Duodenal mucosa (tissue), 2 donors: Measurements from ENCODE around the gene FAM3A.

Experiments
- H3K27ac ChIP-seq: one replicate; pipeline ENCODE4 v1.7.0; 2013; ENCODE audit warnings: low read depth, low read length
- H3K27me3 ChIP-seq, 2 donors: one replicate each; pipeline ENCODE4 v1.7.0; 2013; ENCODE audit warnings: low read length in 2 of 2, control low read depth in 1 of 2; ENCODE audit not compliant: insufficient read depth in 2 of 2, control insufficient read depth in 1 of 2
- H3K36me3 ChIP-seq, 2 donors: one replicate each; pipeline ENCODE4 v1.7.0; 2013; ENCODE audit warnings: low read length in 2 of 2, control low read depth in 1 of 2; ENCODE audit not compliant: insufficient read depth in 2 of 2, control insufficient read depth in 1 of 2
- H3K4me1 ChIP-seq, 2 donors: one replicate each; pipeline ENCODE4 v1.7.0; 2013; ENCODE audit warnings: low read length in 2 of 2, control low read depth in 1 of 2; ENCODE audit not compliant: insufficient read depth in 2 of 2, control insufficient read depth in 1 of 2
- H3K4me3 ChIP-seq, 2 donors: one replicate each; pipeline ENCODE4 v1.7.0; 2013; ENCODE audit warnings: low read length in 2 of 2, low read depth in 1 of 2
- H3K9ac ChIP-seq, 2 donors: one replicate each; pipeline ENCODE4 v1.7.0; 2013; ENCODE audit warnings: low read length in 2 of 2, low read depth in 1 of 2
- H3K9me3 ChIP-seq, 2 donors: one replicate each; pipeline ENCODE4 v1.7.0; 2013; ENCODE audit warnings: low read length in 2 of 2, control low read depth in 1 of 2; ENCODE audit not compliant: control insufficient read depth in 1 of 2

FAM3A gene

DNA sequence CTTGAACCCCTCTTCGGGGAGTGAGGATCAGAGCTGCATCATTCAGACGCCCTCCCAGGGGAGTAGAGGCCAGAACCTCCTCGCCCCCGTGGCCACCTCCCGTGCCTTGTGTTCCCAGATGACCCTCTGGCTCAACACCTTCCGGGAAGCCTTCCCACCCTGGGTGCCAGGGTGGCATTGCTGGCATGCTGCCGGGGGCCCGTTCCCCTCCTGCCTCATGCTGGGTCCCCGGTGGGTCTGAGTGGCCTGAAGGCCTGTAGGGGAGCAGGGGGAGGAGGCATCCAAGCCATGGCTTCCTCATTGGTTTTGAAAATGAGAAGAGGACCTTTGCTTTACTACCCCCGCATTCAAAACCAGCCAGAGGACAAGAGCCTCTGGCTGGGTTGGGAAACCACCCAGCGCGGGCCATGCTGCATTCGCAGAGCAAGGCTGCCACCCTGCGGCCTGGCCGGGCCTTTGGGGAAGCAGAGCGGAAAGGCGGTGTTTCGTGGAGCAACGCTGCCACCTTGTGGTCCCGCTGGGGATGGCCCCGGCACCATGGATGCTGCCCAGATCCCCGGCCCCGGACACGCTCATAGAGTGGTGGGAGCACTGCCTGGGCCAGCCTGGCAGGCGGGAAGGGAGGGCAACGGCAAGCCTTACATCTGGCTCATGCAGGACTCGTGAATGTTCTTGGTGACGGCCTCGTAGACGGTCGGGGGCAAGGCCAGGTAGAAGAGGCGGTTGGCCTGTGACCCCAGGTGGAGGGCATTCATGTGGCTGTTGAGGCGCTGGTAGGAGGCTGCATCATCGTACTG is 18.7 kb upstream of the FAM3A start:
- Histone ChIP-seq H3K4me1 (no peaks in the 10 kb centered on the region), H3K9me3 (no peaks in the 10 kb centered on the region), H3K9ac (no peak overlapping the region), H3K4me3 (no peak overlapping the region), H3K27ac (no peak overlapping the region), H3K36me3 (peaks cover 2 to 24% of the 10 kb centered on the region in 2 donors), H3K27me3 (no peaks in the 10 kb centered on the region)

DNA sequence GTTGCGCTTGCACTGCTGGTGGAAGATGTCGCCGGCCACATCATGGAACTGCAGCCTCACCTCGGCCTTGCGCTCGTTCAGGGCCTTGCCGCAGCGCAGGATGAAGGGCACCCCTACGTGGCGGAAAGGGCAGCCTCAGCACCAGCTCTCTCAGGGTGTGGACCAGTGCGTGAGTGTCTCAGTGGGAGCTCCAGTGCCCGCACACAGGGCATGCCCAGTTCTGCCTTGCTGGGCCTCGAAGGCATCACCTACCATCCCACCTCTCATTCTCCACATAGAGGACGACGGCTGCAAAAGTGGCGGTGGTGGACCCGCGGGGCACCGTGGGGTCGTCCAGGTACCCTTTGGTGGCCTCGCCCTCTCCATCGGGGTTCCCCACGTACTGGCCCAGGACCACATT is 16.7 kb upstream of the FAM3A start:
- Histone ChIP-seq H3K9me3 (no peaks in the 10 kb centered on the region), H3K4me1 (no peaks in the 10 kb centered on the region), H3K9ac (no peak overlapping the region), H3K27ac (no peak overlapping the region), H3K36me3 (peaks cover 2 to 24% of the 10 kb centered on the region in 2 donors), H3K27me3 (no peaks in the 10 kb centered on the region), H3K4me3 (no peak overlapping the region)

DNA sequence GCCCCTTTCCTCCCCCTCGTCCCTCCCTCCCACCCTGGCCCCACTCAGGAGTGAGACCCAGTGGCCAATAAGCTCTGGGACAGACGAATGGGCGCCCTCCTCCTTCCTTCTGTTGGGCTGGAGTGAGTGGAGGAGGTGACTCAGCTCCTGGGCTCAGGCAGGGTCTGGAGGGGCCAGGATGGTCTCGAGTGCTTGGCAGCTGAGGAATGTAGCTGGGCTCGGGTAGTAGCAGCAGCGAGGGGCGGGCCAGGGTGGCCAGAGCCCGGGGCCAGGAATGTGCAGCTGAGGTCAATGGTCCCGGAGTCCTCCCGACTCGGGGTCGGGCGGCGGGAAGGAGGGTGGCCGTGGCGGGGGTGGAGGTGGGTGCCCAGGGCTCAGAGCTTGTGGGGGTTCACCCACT is 15.6 kb upstream of the FAM3A start:
- Histone ChIP-seq H3K9ac (no peak overlapping the region), H3K36me3 (peaks cover 2 to 24% of the 10 kb centered on the region in 2 donors), H3K27ac (no peak overlapping the region)

DNA sequence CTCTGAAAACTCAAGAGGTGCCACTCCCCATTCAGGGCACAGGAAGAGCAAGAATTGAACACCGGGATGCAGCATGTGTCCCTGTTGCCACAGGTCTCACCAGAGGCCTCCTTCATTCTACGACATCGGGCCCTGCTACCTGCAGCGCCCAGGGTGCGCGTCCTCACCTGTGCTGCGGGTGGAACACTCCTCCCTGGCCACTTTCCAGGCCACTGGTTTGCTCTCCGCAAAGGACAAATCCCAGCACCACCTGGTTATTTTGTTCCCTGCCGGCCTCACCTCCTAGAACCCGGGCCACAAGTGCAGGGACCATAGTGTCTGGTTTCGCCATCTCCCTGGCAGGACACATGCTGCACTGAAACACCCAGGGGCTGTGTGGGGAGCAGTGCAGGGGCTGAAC is 14.3 kb upstream of the FAM3A start:
- H3K27me3 ChIP-seq: no peaks in the 10 kb centered on the region
- no peak overlapping the region for H3K9ac ChIP-seq
- no peak overlapping the region for H3K4me3 ChIP-seq
- H3K27ac ChIP-seq: no peak overlapping the region
- peaks cover 3 to 8% of the 10 kb centered on the region in 2 donors for H3K4me1 ChIP-seq
- H3K9me3 ChIP-seq: no peaks in the 10 kb centered on the region
- peaks cover 2 to 20% of the 10 kb centered on the region in 2 donors for H3K36me3 ChIP-seq

More for the DNA sequence above, 15.6 kb upstream of the FAM3A start:
- no peak overlapping the region for H3K4me3 ChIP-seq
- H3K9me3 ChIP-seq: no peaks in the 10 kb centered on the region
- peaks cover 3 to 8% of the 10 kb centered on the region in 2 donors for H3K4me1 ChIP-seq
- no peaks in the 10 kb centered on the region for H3K27me3 ChIP-seq

DNA sequence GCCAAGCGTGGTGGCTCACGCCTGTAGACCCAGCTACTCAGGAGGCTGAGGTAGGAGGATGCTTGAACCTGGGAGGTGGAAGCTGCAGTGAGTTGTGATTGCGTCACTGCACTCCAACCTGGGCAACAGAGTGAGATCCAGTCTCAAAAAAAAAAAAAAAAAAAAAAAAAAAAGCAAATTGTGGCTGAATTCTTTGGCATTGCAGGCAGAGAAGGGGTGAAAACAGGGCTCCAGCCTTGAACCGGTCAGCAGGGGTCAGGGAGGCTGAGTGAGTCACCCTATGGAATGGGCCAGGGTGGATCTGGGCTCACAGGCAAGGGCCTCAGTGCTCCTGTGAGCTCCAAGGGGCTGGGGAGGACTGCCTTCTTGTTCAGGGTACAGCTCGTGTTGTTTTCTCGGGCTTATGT is 13.2 kb upstream of the FAM3A start:
- Histone ChIP-seq H3K36me3 (peaks cover 2 to 16% of the 10 kb centered on the region in 2 donors), H3K27me3 (no peaks in the 10 kb centered on the region), H3K9ac (no peak overlapping the region), H3K4me1 (peaks cover 3 to 8% of the 10 kb centered on the region in 2 donors), H3K27ac (no peak overlapping the region), H3K9me3 (no peaks in the 10 kb centered on the region), H3K4me3 (no peak overlapping the region)

GRCh38 chrX:154526901-154527675 is 11.1 kb upstream of the FAM3A start:
- Histone ChIP-seq H3K36me3 (no peaks in the 10 kb centered on the region), H3K27me3 (no peaks in the 10 kb centered on the region), H3K9ac (peak overlapping the region; percentile 60 to 63), H3K9me3 (no peaks in the 10 kb centered on the region), H3K27ac (peak overlapping the region; percentile 51), H3K4me3 (peak overlapping the region; percentile 55 to 62), H3K4me1 (peaks cover 3 to 8% of the 10 kb centered on the region in 2 donors)

DNA sequence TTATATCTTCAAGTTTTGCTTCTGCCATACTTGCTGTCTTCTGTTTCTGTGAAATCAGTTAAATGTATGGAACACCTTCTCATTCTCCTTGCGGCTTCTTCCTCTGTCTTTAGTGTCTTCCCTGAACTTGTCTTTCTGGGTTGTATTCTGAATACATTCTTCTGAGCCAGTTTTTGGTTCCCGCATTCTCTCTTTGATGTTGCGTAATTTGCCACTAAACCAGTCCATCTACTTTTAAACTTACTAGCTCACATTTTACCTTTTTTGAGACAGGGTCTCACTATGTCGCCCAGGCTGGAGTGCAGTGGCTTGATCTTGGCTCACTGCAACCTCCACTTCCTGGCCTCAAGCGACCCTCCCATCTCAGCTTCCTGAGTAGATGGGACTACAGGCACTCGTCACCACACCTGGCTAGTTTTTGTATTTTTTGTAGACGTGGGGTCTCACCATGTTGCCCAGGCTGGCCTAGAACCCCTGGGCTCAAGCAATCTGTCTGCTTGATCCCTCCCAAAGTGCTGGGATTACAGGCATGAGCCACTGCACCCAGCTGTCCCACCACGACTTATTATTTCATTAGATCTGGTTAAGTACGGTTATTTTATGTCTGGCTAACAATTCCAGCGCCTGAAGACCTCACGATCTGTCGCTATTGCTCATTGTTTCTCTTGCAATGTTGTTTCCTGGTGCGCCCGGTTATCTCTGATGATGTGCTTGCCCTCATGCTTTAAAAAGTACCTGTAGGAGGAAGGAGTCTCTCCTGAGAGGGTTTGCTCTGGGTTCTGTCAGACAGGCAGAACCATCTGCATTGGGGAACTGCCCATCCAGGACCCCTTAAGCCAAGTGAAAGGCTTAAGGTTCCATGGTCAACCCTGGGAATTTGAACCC is 9.8 kb upstream of the FAM3A start:
- Histone ChIP-seq H3K36me3 (no peaks in the 10 kb centered on the region), H3K27me3 (no peaks in the 10 kb centered on the region), H3K4me3 (no peak overlapping the region), H3K9ac (no peak overlapping the region), H3K27ac (no peak overlapping the region), H3K9me3 (no peaks in the 10 kb centered on the region), H3K4me1 (peaks cover 3 to 8% of the 10 kb centered on the region in 2 donors)

DNA sequence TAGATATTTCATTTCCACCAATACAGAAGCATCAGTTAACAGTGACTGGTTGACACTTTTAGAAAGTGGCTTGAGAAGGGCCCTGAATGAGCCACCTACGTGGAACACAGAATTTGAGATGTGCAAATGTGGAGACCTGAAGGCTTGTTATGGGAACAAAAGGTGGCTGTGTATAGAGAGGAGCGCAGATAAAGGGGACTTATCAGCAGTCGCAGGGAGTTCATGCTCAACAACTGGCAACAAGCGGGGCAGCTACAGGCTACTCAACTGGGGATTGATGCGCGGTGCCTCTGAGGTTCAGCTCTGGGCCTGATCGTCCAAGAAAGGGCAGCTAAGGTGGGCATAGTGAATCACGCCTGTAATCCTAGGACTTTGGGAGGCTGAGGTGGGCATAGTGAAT is 3.4 kb upstream of the FAM3A start:
- H3K4me1 ChIP-seq: peaks cover 9 to 12% of the 10 kb centered on the region in 2 donors
- H3K27ac ChIP-seq: no peak overlapping the region
- H3K9ac ChIP-seq: no peak overlapping the region
- H3K36me3 ChIP-seq: no peaks in the 10 kb centered on the region
- H3K4me3 ChIP-seq: no peak overlapping the region
- H3K27me3 ChIP-seq: no peaks in the 10 kb centered on the region
- H3K9me3 ChIP-seq: no peaks in the 10 kb centered on the region

DNA sequence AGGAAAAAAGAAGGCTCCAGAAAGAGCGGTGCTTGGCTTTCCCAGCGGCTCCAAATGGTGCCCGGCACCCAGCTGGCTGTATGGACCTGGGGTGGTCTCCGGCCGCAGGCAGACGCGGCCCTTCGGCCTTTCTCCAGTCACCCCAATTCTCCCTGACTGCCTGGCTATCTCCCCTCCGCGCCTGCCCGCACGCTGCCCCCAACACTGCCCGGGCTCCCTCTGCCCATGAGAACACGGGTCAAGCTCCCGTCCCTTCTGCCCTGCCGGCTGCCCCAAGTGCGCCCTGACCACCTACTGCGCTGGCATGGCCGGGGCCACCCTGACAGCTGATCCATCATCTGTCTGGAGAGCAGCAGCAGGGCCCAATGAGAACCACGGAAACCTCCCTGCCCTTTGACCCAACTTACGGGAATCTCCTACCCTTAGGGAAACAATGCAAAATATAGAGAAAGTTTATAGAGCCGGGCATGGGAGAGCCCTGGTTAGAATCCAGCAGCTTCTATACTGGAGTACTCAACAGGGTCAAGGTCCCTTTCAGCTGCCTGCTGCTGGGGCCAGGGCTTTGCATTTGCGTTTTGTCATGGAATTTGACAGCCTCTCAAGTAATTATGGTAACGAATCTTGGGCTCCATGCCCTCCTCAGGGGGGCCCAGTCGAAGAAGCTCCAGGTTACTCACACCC is 1.2 kb upstream of the FAM3A start:
- no peaks in the 10 kb centered on the region for H3K36me3 ChIP-seq
- H3K4me3 ChIP-seq: peak overlapping the region; percentile 74 to 77
- H3K9me3 ChIP-seq: no peaks in the 10 kb centered on the region
- peaks cover 9 to 12% of the 10 kb centered on the region in 2 donors for H3K4me1 ChIP-seq
- no peaks in the 10 kb centered on the region for H3K27me3 ChIP-seq
- peak overlapping the region; percentile 47 to 92 for H3K9ac ChIP-seq
- H3K27ac ChIP-seq: peak overlapping the region; percentile 92
